Omental fat pad (tissue), 4 donors: Measurements from ENCODE around the gene NT5C3B. TPM values are rescaled to one million over a fixed set of nuclear protein-coding genes. Genes with fewer than 3 reads are reported as not detected.

ENCODE experiments used
- ATAC-seq: fragments of 150-250 bp; one replicate; pipeline ENCODE4 v1.9.1; 2016; ENCODE audit warnings: mild to moderate bottlenecking, moderate library complexity; ENCODE audit not compliant: low FRiP score
- DNase-seq: peaks from one replicate; pipeline ENCODE4 v3.0.0-alpha.2; 2019; ENCODE audit warnings: low spot score
- total RNA-seq, 4 donors: library from RNA; depleted of rRNA; stranded (reverse); fragments of >200 nt; gene quantifications; one replicate each; pipeline ENCODE4 v1.1.0, GENCODE V29; 2016
- TF ChIP-seq, protein P1 (sequence below), 3 donors: fragments of 450-650 bp; IDR thresholded peaks; one replicate each; pipeline ENCODE4 v1.5.1; 2016 to 2017; ENCODE audit warnings: antibody characterized with exemption in 3 of 3, mild to moderate bottlenecking in 3 of 3, moderate library complexity in 2 of 3

NT5C3B gene
- total RNA-seq, 4 donors from 2014 or later, result 35.5 to 65.9 (median 42.5) TPM

DNA sequence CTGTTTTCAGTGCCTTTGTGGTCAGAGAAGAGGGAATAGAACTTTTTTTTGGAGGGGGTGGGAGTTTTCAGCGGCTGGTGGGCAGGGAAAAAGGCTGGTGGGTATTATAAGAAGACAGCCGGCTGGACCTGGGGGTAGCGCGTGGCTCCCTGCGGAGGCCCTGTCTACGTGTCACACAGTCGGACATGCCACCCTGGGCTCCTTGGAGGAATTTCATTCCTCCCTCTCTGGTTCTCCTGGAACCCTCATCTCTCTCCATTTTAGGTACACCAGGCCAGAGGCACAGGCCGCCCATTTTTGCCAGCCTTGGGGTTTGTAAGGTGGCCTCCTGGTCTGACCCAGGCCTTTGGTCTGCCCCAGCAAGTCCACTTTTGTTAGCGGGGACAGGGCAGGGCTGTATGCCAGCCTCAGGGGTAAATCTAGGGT lies 22.3 kb downstream of the NT5C3B start:
- ATAC-seq (no peak), DNase-seq (no peak)
- TF ChIP-seq, protein P1, sequence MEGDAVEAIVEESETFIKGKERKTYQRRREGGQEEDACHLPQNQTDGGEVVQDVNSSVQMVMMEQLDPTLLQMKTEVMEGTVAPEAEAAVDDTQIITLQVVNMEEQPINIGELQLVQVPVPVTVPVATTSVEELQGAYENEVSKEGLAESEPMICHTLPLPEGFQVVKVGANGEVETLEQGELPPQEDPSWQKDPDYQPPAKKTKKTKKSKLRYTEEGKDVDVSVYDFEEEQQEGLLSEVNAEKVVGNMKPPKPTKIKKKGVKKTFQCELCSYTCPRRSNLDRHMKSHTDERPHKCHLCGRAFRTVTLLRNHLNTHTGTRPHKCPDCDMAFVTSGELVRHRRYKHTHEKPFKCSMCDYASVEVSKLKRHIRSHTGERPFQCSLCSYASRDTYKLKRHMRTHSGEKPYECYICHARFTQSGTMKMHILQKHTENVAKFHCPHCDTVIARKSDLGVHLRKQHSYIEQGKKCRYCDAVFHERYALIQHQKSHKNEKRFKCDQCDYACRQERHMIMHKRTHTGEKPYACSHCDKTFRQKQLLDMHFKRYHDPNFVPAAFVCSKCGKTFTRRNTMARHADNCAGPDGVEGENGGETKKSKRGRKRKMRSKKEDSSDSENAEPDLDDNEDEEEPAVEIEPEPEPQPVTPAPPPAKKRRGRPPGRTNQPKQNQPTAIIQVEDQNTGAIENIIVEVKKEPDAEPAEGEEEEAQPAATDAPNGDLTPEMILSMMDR (IDR thresholded peaks at IDR 0.05), result no peak

DNA sequence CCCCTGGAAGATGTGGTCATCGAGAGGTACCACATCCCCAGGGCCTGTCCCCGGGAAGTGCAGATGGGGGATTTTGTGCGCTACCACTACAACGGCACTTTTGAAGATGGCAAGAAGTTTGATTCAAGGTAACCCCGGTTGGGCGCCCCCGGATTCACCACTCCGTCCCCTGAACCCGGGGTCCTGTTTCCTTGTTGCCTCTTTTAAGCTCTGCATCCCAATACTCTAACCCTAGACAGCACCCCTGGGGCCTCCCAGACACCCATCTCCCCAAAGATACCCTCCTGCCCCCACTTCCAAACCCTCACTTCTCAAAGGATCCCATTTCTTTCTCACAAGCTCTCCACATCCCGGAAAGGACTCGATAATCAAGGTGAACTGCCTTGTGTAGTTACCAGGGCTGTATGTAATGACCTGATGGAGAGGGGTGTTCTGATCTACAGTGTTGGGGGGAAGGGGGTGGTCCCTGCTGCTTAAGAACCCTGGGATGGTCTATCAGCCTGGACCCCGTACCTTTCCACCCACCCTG lies 22.8 kb downstream of the NT5C3B start:
- DNase-seq, result no peak
- no peak for ATAC-seq
- TF ChIP-seq, protein P1 (IDR thresholded peaks at IDR 0.05), result no peak

DNA sequence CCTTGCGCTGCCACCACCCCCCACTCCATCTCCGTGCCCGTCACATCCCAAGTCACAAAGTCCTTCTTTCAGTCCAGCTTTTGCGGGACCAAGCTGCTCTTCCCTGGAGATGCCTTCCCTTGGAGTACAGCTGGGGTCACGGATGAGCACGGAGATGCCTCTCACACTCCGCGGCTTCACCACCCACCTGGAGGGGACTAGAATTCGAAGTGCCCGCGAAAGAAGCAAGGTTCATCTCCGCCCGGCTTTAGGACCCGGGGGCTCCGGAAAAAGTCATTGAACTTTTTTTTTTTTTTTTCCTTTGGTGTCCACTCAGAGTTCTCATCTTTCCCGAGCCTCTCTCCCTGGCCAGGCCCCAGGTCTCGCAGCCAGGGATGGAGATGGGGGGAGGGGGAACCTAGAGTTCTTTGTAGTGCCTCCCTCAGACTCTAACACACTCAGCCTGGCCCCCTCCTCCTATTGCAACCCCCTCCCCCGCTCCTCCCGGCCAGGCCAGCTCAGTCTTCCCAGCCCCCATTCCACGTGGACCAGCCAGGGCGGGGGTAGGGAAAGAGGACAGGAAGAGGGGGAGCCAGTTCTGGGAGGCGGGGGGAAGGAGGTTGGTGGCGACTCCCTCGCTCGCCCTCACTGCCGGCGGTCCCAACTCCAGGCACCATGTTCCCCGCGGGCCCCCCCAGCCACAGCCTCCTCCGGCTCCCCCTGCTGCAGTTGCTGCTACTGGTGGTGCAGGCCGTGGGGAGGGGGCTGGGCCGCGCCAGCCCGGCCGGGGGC lies 23.5 kb downstream of the NT5C3B start, which contains the start of gene FKBP10:
Gene FKBP10, plus strand, starts transcription at position 624 of the 771 bp plus-strand sequence. Its CDS starts 31 bp downstream, at position 655.
- TF ChIP-seq, protein P1 (IDR thresholded peaks at IDR 0.05), result no peak

DNA sequence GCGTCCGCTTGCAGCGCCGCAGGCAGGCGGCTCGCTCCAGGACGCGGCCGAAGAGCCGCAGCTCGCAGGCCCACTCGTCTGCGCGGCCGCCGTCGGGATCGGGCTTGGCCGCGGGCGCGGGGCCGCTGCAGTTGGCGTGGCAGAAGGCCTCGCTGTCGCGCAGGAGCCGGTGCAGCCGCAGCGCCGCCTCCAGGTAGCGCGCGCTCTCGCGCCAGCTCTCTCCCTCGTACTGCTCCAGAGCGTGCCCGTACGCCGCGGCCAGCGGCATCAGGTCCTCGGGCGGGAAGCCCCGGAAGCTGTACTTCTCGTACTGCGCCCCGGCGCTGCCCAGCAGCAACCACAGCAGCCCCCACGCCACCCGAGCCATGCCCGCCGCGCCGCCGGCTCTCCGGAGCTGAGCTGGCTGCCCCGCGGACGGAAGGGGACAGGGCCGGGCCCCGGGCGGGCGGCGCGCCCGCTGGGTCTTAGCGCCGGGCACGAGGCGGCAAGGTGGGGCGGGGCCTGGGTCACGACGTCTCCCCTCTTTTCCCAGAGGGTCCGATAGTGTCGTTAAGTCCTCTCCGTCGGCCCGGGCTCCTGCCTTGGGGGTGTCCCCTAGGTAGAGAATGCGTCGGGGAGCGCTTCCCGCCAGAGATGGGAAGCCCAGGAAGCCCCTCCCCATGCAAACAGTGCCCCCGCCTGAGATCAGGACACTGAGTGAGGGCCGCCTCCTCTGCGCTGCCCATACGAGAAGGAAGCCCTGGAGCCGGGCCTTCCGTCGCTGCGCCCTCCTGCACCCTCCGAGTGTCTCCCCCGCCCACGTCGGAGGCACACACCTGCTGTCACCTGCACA lies 24.3 kb downstream of the NT5C3B start, which contains the start of gene P3H4:
Gene P3H4, minus strand, starts transcription at position 401 of the 832 bp plus-strand sequence. Its CDS starts 34 bp downstream, at position 367.
- ATAC-seq (peak; percentile 80), DNase-seq (no peak)
- TF ChIP-seq, protein P1 (IDR thresholded peaks at IDR 0.05), result no peak

More for the DNA sequence above, 23.5 kb downstream of the NT5C3B start, which contains the start of gene FKBP10:
- peak; percentile 40 for ATAC-seq
- no peak for DNase-seq

DNA sequence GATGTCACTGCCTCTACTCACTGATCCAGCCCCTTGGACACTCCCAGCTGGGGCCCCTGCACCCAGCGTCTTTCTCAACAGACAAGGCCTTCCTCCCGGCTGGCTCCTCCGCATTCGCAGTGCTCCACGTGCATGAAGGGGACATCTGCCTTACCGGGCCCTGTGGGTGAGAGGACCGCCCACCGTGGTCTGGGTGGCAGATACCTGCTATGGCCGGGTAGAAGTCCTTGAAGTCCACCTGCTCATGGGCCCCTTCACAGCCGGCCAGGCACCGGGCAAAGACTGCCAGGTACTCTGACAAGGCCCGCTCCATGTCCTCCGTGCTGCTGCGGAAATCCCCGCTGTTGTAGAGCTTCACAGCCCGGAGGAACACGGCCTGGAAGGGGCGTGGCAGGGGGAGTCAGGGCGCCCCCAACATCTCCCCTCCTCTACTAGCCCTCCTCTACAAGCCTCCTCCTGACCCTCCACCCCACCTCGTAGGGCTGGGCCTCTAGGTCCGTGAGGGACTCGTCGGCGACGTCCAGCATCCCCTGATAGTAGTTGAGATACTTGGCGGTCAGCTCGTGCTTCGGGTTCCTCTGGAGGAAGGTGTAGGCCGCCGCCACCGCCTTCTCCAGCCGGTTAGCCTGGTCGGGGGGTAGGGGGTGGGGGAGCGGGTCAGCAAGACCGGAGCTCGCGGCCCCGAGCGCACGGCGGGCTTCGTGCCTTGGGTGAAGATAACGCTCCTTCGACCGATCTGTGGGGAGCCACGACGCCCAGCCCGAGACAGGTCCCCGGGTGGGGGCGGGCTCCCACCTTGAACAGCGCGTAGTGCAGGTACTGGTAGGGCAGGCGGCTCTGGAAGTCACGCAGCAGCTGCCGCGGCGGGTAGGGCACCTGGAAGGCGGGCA lies 25.1 kb downstream of the NT5C3B start:
- ATAC-seq (peak; percentile 1), DNase-seq (no peak)
- TF ChIP-seq, protein P1 (IDR thresholded peaks at IDR 0.05), result no peak
